Upper lobe of right lung (tissue), 1 donor: ENCODE measurements around the gene NES. TPM values are rescaled to one million over a fixed set of nuclear protein-coding genes. Genes with fewer than 3 reads are reported as not detected.
A peak's percentile ranks its signal among the peaks of the same experiment; 100 is the strongest.

Experiments
- ATAC-seq: fragments of 200-7000 bp; cut with Tn5 transposase; one replicate; pipeline ENCODE4 v1.9.1; 2020; ENCODE audit warnings: mild to moderate bottlenecking, moderate library complexity
- DNase-seq: peaks from one replicate; pipeline ENCODE4 v3.0.0-alpha.2; 2020
- H3K27ac ChIP-seq: fragments of 200-600 bp; one replicate; pipeline ENCODE4 v1.8.0; 2022
- H3K27me3 ChIP-seq: fragments of 200-600 bp; one replicate; pipeline ENCODE4 v1.8.0; 2022; ENCODE audit warnings: mild to moderate bottlenecking
- H3K36me3 ChIP-seq: fragments of 200-600 bp; one replicate; pipeline ENCODE4 v1.8.0; 2022
- H3K4me1 ChIP-seq: fragments of 200-600 bp; one replicate; pipeline ENCODE4 v1.8.0; 2022
- H3K4me3 ChIP-seq: fragments of 200-600 bp; one replicate; pipeline ENCODE4 v1.8.0; 2022; ENCODE audit warnings: mild to moderate bottlenecking
- H3K9me3 ChIP-seq: fragments of 200-600 bp; one replicate; pipeline ENCODE4 v1.8.0; 2022
- intact Hi-C: fragments of 100-400 bp; cut with DNase I; formaldehyde crosslinking; loops from one replicate; pipeline ENCODE4 v1.11.0; 2022
- total RNA-seq: library from RNA; stranded (reverse); fragmentation: NEBNext Ultra II Directional; extraction: Animal tissue kit (Norgen Biotek cat#: 25700); gene quantifications from one replicate; pipeline ENCODE4 v1.2.1, GENCODE V29; 2021
- TF ChIP-seq, protein P1 (sequence below): fragments of 200-600 bp; IDR thresholded peaks from one replicate; pipeline ENCODE4 v1.8.0; 2022; ENCODE audit warnings: antibody characterized with exemption
- donor health status: DM: no; HTN: yes; CAD: no; lungs with severe emphysema.

Gene NES
- total RNA-seq, 1 donor from 2014 or later: 54.7 TPM

- Histone ChIP-seq H3K4me3 (no peak overlapping the region), H3K27ac (peak overlapping the region; percentile 60), H3K27me3 (no peaks in the 10 kb centered on the region), H3K9me3 (no peaks in the 10 kb centered on the region), H3K36me3 (no peaks in the 10 kb centered on the region), H3K4me1 (peaks cover 69% of the 10 kb centered on the region)
- ATAC-seq: no peak
- DNase-seq: no peak
- intact Hi-C loops: no loop called here
- TF ChIP-seq, protein P1, sequence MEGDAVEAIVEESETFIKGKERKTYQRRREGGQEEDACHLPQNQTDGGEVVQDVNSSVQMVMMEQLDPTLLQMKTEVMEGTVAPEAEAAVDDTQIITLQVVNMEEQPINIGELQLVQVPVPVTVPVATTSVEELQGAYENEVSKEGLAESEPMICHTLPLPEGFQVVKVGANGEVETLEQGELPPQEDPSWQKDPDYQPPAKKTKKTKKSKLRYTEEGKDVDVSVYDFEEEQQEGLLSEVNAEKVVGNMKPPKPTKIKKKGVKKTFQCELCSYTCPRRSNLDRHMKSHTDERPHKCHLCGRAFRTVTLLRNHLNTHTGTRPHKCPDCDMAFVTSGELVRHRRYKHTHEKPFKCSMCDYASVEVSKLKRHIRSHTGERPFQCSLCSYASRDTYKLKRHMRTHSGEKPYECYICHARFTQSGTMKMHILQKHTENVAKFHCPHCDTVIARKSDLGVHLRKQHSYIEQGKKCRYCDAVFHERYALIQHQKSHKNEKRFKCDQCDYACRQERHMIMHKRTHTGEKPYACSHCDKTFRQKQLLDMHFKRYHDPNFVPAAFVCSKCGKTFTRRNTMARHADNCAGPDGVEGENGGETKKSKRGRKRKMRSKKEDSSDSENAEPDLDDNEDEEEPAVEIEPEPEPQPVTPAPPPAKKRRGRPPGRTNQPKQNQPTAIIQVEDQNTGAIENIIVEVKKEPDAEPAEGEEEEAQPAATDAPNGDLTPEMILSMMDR: no peak
These were observed 11.7 kb downstream of the NES start for GRCh38 chr1:156665539-156665938.

DNA sequence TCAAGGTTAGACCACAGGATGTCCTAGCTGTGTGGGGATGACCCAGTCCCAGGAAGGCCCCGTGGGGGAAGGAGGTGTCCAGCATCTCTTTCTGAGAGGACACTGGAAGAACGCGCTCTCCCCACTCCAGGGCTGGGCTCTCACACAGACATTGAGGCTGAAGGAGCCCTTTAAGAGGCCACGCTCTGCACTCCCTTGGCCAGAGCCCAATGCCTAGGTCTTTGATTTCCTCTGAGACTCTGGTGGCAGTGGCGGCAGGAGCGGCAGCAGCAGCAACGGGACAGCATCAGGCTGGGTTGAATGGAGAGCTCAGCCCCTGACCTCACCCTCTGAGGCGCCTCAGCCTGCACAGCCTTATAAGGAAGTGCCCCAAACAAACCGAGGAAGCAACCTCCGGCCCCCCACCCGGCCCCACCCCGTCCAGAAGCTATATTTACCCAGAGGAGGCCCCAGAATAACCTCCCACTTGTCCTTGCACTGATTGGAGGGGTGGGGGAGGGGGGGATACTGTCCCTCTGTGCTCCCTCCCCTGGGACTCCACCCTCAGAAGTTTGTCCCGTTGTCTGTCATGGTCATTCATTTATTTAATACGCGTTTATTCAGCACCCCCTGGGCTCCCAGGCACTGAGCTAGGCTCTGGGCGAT, 12.3 kb downstream of the NES start:
- H3K27ac ChIP-seq: peak overlapping the region; percentile 69
- DNase-seq (no peak), ATAC-seq (peak; percentile 9)
- intact Hi-C loops: no loop called here
- TF ChIP-seq, protein P1: no peak
- no peaks in the 10 kb centered on the region for H3K9me3 ChIP-seq
- peaks cover 74% of the 10 kb centered on the region for H3K4me1 ChIP-seq
- H3K36me3 ChIP-seq: no peaks in the 10 kb centered on the region
- no peaks in the 10 kb centered on the region for H3K27me3 ChIP-seq
- no peak overlapping the region for H3K4me3 ChIP-seq

- Histone ChIP-seq H3K36me3 (no peaks in the 10 kb centered on the region), H3K4me1 (peaks cover 81% of the 10 kb centered on the region), H3K27ac (peak overlapping the region; percentile 69), H3K9me3 (no peaks in the 10 kb centered on the region), H3K27me3 (no peaks in the 10 kb centered on the region), H3K4me3 (no peak overlapping the region)
- intact Hi-C loops: no loop called here
- TF ChIP-seq, protein P1: no peak
- no peak for ATAC-seq
- no peak for DNase-seq
These were observed 13.0 kb downstream of the NES start for GRCh38 chr1:156664046-156664766.

GRCh38 chr1:156663178-156663577, 14.0 kb downstream of the NES start:
- H3K36me3 ChIP-seq: no peaks in the 10 kb centered on the region
- H3K27ac ChIP-seq: peak overlapping the region; percentile 69
- H3K27me3 ChIP-seq: no peaks in the 10 kb centered on the region
- H3K4me1 ChIP-seq: peaks cover 81% of the 10 kb centered on the region
- no peaks in the 10 kb centered on the region for H3K9me3 ChIP-seq
- no peak overlapping the region for H3K4me3 ChIP-seq
- TF ChIP-seq, protein P1: no peak
- ATAC-seq (no peak), DNase-seq (no peak)
- intact Hi-C loops: no loop called here

- H3K27me3 ChIP-seq: no peaks in the 10 kb centered on the region
- intact Hi-C loops: no loop called here
- peaks cover 77% of the 10 kb centered on the region for H3K4me1 ChIP-seq
- H3K4me3 ChIP-seq: no peak overlapping the region
- peak overlapping the region; percentile 69 for H3K27ac ChIP-seq
- no peaks in the 10 kb centered on the region for H3K9me3 ChIP-seq
- H3K36me3 ChIP-seq: no peaks in the 10 kb centered on the region
- TF ChIP-seq, protein P1: no peak
- no peak for DNase-seq
- ATAC-seq: no peak
These were observed 14.5 kb downstream of the NES start for GRCh38 chr1:156662800-156663055.
